Measurements from ENCODE around the gene SYCE1L. TPM values are rescaled to one million over a fixed set of nuclear protein-coding genes. Genes with fewer than 3 reads are reported as not detected.

The SYCE1L gene
- polyA plus RNA-seq, result not detected in 2 replicates

DNA sequence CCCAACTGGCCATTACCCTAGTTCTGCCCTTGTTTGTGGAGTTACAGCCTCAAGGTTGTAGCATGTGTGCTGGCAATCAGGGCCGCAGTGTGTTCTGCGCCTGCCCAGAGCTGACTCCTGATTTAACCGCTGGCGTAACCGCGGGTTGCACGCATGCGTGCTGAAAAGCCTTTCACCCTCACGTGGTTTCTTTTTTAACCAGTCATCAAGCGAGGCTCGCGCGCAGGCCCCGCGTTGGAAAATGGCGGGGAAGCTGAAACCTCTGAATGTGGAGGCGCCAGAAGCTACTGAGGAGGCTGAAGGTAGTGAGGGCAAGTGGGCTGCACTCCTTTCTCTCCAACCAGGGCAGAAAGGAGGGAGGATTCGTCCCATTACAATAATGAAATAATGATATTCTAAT lies at the start of gene SYCE1L:
TSS of gene SYCE1L (plus strand) at position 198 of the 400 bp plus-strand sequence. CDS start at position 242, 44 bp downstream.

DNA sequence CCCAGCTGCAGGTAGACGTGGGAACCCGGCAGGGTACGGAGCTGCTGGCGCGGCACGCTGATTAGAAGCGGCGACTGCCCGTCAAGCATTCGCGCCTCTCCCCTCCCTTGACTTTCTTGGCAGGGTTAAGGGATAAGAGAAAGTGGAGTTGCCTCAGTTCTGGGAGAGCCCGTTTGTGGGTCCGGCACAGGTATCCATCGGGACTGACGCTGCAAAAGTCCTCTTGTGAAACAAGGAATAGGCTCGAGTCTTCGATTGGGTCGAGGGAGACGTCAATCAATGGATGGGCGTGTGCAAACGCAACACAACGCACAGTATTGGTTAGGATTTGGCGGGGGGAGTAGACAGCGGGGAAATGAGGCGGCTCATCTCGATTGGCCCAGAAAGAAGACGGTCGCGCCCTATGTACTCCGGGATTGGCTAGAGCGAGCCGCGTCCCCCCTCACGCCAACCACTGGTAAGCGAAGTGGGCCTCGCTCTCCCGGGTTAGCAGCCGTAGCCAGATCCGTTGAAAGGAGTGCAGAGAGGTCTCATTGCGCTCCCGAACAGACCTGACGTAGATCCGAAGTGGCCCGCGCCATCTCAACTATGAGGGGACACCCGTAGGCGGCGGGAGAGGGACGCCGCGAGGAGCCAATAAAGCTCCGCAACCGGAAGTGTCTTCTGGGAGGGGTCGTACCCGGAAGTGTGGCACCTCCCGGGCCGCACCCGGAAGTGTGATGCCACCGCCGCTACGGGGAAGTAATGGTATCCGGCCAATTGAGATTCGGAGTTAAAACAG lies 8.5 kb upstream of the SYCE1L start, which contains the start of gene MON1B:
TSS of gene MON1B (plus strand) at position 713 of the 781 bp plus-strand sequence. CDS start 296 bp downstream, outside the sequence.

Other genes with a start within 250 kb of the SYCE1L start
- 3.1 and 5.1 TPM in 2 replicates for gene MON1B, start 8.2 kb upstream of the SYCE1L start, polyA plus RNA-seq
- gene ADAMTS18, start 235.6 kb downstream of the SYCE1L start, polyA plus RNA-seq, result 0.56 and 1.5 TPM in 2 replicates